GM18520 (cell line): ENCODE data around the gene C15orf40.

Source experiments
- ATAC-seq: cut with Tn5 transposase; IDR thresholded peaks from one replicate; pipeline ENCODE4 v1.9.1; 2021; ENCODE audit not compliant: unreplicated experiment

Gene C15orf40

DNA sequence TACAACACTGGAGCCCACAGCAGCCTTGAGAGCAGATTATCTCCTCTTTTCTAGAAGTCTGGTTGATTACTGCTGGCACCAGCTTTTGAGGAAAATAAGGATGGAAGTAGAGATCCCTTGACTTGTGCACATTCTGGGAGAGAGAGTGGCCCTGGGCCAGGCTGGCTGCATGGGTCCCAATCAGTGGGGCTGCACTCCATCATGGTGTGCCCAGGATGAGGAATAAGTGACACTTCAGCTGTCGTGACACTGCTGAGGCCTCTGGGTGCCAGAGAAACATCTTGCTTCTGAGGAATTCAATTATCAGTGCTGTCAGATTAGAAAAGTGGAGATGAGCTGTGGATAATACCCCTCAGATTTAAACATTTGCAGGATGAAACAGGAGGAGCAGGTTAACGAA lies 16.4 kb downstream of the C15orf40 start:
- ATAC-seq: no peak

DNA sequence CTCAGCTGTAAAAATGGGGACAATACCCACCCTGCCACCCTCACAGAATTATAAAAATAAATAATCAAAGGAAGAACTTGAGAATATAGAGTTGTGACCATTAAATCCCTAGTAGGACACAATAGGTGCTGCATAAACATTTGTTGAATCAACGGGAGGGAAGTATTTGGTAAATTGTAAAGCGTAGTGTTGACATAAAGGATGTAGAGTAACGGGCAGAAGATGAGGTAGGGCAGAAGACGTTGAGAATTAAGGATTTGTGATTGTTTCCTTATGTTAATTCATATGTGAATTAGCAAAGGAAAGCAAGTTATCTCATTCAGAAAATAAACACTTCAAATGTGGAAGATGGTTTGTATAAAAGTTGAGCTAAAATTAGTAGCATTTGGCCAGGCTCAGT lies 18.3 kb downstream of the C15orf40 start:
- no peak for ATAC-seq

DNA sequence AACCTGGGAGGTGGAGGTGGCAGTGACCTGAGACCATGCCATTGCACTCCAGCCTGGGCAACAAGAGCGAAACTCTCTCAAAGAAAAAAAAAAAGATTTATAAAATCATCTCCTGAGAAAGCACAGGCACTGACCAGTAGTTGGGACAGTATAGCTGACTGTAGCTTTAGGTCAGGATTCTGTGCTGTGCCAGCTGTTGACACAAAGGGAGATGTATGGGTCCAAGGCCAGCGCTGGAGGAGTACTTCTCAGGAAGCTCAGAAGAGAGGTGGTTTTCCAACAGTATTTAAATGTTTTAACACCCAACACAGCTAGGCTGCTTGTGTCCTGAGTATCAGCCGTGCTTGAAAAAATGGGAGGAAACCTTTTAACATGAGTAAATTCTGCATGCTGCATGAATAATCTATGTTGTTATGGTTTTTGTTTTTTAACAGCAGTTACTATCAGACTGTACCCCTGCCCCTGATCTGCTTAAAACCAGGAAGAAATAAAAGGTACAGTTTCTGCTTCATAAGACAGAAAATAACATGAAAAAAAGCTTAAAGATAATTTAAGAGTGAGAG lies 18.9 kb downstream of the C15orf40 start:
- no peak for ATAC-seq

DNA sequence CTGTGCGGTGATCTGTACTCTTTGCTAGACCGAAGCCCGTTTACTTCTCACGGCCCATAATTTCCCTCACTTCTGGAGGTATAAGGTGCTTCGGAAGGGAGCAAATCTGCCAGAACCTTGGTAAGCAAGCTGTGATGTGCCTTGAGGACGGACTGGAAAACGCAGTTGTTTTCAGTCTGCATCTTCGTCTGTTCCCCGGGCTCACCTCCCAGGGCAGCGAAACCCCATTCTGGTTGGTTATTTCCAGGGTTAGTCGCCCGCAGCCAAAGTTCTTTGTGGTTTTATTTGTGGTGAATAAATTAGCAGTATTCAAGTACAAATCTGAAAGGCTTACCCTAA lies 25.0 kb downstream of the C15orf40 start:
- no peak for ATAC-seq

DNA sequence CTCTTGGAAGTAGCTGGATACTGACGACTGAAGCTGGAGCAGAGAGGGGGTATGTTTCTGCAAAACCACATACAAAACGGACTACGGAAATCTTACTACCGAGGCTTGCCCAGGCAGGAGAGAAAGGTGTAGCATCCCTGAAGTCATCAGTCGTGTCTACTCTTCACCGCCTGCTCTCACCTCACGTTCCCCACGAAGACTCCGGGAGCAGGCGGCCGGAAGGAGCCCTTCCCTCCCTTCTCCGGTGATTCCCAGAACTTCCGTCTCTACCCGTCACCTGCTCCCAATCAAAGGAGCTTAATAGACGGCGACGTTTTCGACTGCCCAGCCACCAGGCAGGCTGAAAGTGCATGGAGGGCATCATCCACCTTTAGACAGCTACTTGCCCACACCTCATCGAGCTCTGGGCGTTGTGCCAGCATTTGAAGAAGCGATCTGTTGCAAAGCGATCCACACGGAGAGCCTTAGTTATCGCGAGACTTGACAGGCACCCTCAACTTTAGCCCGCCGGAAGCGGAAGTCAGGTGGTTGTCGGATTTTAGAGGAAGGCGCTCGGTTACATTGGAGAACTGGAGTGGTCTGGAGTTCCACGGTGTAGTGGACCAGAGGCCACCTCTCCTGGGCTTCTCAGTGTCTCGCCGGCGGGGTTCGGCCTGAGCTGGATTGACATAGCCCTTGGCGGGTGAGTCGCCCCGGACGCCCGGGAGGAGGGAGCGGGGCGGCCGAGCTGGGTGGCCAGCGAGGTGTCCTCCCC lies 25.6 kb downstream of the C15orf40 start, which contains the start of gene RAMAC:
RAMAC (plus strand) TSS at position 523 of the 754 bp plus-strand sequence. CDS start 2,809 bp downstream, outside the sequence.
- peak; percentile 92 for ATAC-seq

DNA sequence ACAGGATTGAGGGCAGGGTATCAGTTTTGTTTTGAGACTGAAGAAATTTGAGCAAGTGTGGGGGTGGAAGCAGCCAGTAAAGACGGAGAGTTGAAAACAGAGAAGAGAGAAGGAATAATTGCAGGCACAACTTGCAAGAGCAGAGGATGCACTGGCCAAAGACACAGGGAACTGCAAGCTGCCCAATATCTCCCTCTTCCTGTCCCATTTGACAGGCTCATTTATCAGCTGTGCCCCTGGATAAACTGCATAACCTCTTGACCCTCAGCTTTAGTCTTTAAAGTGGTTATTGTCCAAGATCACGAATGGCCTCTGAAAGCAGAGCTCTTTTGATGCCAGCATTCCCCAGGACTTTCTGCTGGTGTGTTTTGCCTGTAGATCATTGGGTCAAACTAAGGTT lies 30.5 kb downstream of the C15orf40 start:
- ATAC-seq: no peak

DNA sequence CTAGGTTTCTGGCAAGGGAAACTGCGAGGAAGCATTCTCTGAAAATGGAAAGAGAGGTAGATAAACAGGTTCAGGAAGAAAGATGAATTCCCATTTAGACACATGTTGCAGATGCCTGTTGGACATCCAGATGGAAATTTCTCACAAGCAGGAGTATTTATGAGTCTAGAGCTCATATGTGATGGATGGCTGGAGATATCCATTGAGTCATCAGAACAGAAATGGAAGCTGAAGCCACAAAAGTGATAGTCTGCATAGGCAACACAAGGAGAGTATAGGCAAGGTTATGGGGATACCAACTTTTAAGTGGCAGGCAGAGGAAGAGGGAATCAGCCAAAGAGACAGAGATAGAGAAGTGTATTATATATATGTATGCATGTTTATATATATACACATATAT lies 31.7 kb downstream of the C15orf40 start:
- no peak for ATAC-seq

DNA sequence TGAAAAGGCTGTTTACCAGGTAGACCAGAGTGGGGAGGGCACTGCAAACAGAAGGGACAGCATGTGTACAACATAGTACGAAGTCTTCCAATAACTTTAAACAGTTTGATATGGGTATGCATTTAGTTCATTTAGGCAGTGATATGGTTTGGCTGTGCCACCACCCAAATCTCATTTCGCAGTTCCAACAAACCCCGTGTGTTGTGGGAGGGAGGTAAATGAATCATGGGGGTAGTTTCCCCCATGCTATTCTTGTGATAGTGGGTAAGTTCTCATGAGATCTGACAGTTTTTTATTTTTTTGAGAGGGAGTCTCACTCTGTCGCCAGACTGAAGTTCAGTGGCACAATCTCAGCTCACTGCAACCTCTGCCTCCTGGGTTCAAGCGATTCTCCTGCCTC lies 33.0 kb downstream of the C15orf40 start:
- no peak for ATAC-seq

DNA sequence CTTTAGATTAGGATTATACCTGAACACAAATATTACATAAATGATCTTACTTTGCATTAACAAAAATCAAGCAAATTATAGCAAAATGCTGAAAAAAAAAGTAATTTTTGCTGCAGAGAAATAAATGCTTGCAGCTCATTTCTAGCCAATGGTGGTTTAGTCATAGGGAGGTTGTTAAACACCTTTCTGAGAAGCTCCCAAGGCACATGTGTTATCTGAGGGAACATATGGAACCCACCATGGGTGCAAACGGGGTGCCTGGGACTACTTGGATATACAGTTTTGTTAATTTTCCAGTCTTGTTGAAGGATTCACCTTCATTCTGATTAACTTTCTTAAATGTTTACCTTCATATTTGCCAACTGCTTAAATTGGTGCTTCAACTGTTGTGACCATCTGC lies 34.4 kb downstream of the C15orf40 start:
- ATAC-seq: no peak

DNA sequence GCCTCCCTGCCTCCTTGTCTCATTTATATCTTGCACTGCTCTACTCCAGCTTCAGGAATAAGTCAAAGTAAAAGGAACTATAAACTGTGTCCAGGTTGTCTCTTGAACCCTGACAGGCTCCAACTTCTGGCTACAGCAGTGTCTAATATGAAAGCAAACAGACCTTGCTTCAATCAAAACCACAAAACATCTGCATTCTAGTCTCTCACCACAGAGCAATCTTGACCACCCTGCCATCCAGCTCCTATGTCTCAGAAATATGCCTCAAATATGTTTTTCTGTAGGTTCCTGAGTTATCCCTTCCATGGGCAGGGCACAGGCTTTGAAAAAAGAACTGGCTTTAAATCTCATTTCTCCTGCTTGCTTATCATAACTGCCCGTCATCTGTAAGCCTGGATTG lies 38.4 kb downstream of the C15orf40 start:
- no peak for ATAC-seq

DNA sequence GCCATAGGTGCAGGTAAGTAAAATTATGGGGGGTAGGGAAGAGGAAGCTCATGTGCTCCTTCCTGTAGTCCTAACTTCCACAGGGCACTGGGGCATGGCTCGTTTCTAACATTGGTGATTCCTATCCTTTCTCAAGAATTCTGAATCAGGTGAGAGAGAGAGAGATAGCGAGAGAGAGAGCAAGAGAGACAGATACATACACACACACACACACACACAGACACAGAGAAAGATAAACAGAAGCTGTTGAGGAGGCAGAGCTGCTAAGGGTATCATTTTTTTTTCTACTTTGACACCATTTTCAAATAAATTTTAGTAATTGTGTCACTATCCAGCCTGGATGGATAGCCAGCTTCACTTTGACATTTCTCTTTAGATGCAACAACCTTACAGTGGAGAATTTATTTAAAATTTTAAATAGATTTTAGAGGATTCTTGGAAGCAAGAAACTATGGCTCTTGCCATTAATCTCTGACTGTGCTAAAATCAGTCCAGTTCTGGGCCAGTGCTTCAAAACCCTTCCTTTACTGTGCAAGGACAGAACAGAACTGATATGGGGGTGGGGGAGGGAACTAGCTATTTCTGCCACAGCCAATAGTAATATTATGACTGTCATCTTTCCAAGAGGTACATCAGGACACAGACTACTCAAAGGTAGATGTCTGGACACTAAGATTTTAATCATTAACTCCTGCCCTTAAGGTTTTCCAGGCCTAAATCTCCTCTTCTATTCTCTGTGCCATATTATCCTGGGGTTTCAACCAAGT lies 40.0 kb downstream of the C15orf40 start:
- ATAC-seq: no peak

DNA sequence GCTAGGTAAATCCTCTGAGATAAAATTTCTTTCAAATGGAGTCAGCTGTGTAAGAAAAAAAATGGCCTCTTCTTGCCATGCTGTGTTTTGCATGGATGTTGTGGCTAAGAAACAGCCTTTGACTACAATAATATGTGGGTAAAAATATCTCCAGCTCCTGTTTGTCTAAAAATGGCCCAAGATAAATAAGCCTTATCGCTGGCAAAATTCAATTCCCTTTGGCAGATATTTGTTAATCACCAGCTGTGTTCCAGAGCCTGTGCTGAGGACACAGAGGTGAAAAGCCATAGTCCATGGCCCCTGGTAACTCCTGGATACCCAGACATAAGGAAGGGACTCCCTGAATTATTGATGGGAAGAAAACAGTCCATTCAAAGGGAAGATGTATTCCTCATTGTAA lies 40.7 kb downstream of the C15orf40 start:
- no peak for ATAC-seq

DNA sequence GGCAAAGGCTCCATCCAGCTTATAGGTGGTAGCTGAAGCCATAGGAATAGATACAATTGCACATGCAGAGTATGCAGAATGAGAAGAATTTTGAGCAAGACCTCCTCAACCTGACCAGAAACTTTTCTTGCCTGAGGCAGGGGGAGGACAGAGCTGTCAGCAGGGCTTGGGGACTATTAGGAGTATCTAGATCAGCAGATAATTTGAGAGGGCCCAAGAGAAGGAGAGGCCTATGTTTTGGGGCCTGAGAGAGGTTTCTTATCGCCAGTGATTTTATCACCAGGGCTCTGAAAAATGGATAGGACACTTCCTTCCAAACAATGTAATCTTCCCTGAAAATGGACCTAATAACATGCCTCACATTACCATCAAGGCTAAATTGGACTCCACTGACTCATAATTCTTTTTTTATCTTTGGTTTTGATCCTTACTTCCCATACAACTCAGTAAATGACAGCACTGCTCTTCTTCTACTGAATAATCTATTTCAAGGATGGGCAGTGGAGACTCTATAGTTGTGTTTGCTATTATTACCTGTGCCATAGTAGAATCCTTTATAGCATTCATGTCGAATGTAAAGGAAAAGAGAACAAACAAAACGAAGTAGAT lies 41.3 kb downstream of the C15orf40 start:
- no peak for ATAC-seq

DNA sequence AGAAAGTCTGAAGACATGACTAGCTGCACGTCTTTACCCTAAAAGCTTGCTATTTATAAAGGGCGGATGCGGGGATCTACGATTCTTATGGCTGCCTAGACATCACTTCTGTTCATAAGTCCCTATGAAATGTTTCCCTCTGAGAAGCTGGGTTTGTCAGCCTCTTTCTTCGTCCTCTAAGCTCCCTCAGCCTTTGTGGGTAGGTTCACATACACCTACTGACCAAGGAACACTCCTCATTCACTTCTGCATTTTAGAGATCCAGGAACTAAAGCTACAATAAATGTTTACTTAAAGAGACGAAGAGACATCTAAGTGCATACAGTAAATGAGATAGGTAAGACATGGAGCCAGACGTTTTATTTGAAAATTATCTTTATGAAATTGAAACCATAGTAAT lies 42.1 kb downstream of the C15orf40 start:
- ATAC-seq: no peak

DNA sequence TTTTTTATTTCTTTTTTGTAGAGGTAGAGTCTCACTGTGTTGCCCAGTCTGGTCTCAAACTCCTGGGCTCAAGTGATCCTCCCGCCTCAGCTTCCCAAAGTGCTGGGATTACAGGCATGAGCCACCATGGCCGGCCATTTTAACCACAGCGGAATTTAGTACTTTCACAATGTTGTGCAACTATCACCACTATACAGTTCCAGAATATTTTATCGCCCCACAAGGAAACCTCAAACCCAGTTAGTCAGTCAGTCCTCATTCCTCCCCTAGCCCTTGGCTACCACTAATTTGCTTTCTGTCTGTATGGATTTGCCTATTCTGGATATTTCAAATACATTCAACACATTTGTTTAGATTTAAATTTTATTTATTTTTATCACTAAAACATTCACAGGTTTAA lies 43.4 kb downstream of the C15orf40 start:
- ATAC-seq: no peak

DNA sequence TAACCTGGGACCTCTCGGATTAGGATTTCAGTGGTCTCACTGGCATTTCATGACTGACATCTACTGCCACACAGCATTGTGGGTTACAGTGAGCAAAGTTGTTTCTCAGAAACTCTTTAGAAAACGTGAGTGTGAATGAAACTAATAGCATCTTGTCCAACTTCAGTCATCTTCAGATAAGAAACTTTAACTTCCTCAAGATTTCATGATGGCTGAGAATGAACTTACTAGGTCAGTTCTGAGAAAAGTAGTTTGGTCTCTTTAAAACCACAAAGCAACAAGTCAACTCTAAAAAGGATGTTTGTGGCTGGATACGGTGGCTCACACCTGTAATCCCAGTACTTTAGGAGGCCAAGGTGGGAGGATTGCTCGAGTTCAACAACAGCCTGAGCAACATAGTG lies 44.8 kb downstream of the C15orf40 start:
- peak; percentile 91 for ATAC-seq

DNA sequence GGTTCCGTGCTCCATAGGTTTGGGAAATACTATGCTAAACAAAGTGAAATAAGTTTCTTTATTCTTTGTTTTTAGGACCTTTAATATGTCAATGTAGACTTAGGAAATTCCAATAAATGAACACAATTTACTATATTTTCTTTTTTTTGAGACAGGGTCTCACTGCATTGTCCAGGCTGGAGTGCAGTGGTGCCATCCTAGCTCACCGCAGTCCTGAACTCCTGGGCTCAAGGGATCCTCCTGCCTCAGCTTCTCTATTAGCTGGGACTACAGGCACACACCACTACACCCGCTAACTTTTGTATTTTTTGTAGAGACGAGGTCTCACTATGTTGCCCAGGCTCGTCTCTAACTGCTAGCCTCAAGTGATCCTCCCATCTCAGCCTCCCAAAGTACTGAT lies 46.5 kb downstream of the C15orf40 start:
- ATAC-seq: no peak

DNA sequence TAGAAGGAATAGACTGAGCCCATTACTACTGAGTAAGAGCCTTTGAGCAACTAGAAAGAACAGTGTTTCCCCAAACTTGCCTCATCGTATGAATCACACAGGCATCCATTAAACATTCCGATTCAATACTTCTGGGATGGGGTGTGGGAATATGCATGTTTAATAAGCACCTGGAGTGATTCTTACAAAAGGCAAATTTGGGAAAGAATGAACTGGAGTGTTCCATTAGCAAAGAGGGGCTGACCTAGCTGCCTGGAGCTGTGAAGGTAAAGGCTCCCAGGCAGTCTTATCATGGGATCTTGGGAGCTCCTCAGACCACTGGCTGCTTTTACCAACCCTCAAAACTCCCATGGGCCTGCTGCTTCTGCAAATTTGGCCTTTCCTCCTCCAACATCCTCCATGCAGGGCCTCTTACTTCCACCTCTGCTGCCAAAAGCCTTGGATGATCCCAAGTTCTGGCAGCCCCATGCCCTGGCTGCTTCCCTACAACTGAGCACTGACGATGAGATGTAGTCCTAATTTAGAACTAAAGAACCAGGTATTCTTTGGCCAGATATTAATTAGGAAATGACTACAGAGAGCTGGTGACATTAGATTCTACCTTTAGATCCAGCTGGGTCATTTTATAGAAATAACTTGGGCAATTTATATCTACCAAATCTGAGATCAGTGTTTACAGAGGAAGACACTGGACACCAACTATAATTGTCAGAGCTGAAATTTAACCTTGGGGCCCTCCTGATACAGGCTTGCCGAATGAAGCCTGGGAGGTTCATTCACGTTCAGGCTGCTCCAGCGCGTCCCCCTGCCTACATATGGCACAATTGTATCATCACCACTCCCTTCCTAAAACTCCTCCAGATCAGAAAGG lies 47.7 kb downstream of the C15orf40 start:
- no peak for ATAC-seq

DNA sequence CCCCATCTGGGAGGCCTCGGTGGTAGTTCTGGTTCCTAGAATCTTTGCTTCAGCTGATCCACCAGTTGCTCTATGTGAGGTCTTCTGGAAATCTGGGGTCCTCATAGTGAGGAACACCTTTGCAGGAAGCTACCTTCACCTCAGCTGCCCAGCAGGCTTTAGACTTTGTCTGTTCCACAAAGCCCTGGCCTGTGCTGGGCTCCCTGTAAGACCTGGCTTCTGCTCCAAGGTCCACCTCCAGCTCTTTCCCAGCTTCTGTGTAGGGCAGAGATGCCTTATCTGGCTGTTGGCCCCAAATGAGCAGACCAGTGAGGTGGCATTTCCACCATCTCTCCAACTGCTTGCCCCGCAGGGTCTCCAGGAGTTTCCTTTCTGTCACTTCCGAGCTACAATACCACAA lies 50.7 kb downstream of the C15orf40 start:
- ATAC-seq: no peak

DNA sequence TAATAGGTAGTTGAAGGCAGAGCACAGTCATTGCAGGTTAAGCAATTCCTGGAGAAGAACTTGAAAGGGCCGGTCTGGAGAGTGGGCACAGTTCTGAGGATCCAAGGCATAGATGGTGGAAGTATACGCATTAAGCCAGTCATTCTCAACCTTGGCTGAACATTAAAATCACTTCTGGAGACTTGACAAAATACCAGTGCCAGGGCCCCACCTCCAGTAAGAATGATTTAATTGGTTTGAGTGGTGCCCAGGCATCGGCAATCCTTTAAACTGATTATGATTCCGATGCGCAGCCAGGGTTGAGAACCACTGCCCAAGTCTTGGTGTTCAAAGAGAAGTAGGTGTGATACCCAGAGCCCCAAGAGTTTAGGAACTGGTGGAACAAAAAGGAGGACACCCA lies 52.0 kb downstream of the C15orf40 start:
- no peak for ATAC-seq

DNA sequence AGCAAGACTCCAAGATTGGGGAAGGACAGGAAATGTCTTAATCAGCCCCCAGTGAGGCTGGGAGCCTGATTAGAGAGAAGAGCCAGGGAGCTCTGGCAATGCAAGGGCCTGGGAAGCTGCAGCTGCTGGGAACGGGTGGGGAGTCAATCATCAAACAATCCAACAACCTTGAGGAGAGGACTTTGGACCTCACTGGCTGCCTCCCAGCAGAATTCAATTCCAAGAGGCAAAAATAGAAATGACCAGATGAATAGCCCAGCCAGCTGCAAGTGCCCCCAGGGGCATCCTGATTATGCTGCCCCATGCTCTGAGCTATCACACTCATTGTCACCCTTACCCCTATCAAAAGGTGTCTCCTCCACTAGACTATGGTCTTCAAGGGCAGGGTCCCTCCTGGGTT lies 52.8 kb downstream of the C15orf40 start:
- ATAC-seq: no peak
